ENCODE data around the gene ATP5MC3.

The ATP5MC3 gene

GRCh38 chr2:175135177-175135576 is 46.3 kb downstream of the ATP5MC3 start:
- in situ Hi-C loops (cut with HindIII; ENCODE audit: low sequenced_read_pairs): no loop called here
- TF ChIP-seq CTCF (IDR thresholded peaks at IDR 0.05; ENCODE audit: low read depth, low read length, missing control alignments): no peak
- no peak for DNase-seq (ENCODE audit: low read depth)
- H3K4me3 ChIP-seq (ENCODE audit: low read depth, low read length): no peak overlapping the region

GRCh38 chr2:175131252-175131651 is 50.3 kb downstream of the ATP5MC3 start:
- no peak for DNase-seq (ENCODE audit: low read depth)
- H3K4me3 ChIP-seq (ENCODE audit: low read depth, low read length): no peak overlapping the region
- TF ChIP-seq CTCF (IDR thresholded peaks at IDR 0.05; ENCODE audit: low read depth, low read length, missing control alignments): no peak
- in situ Hi-C loops (cut with HindIII; ENCODE audit: low sequenced_read_pairs): no loop called here

- no peak overlapping the region for H3K4me3 ChIP-seq (ENCODE audit: low read depth, low read length)
- no peak for TF ChIP-seq CTCF (IDR thresholded peaks at IDR 0.05; ENCODE audit: low read depth, low read length, missing control alignments)
- no peak for DNase-seq (ENCODE audit: low read depth)
- in situ Hi-C loops (cut with HindIII; ENCODE audit: low sequenced_read_pairs): no loop called here
Observed at GRCh38 chr2:175126661-175127060, 54.8 kb downstream of the ATP5MC3 start.

Data from astrocyte of the cerebellum (primary cell).